ENCODE results near the gene CREM. TPM values are rescaled to one million over a fixed set of nuclear protein-coding genes. Genes with fewer than 3 reads are reported as not detected.
"Not testable (repeated sequence)": the region's sequence is repeated elsewhere in the genome, so short reads cannot be mapped to it uniquely, and the experiment has no call there.

CREM gene
- total RNA-seq, 1 donor from 2014 or later: 50.3 TPM

- ATAC-seq: no peak
These were observed 86.2 kb downstream of the CREM start for GRCh38 chr10:35212856-35213255.

GRCh38 chr10:35213699-35214098 lies 87.1 kb downstream of the CREM start:
- intact Hi-C loops (cut with micrococcal nuclease): no loop called here
- DNase-seq: no peak
- ATAC-seq: no peak

More at GRCh38 chr10:35212856-35213255, 86.2 kb downstream of the CREM start:
- no peak for DNase-seq
- intact Hi-C loops (cut with micrococcal nuclease): no loop called here

GRCh38 chr10:35214607-35215020 lies 88.0 kb downstream of the CREM start:
- intact Hi-C loops (cut with micrococcal nuclease): no loop called here
- ATAC-seq (peak; percentile 76), DNase-seq (peak; percentile 47)

GRCh38 chr10:35215107-35215506 lies 88.5 kb downstream of the CREM start:
- intact Hi-C loops (cut with micrococcal nuclease): no loop called here
- no peak for ATAC-seq
- DNase-seq: no peak

GRCh38 chr10:35216303-35216905 lies 89.8 kb downstream of the CREM start:
- ATAC-seq (peak; percentile 67), DNase-seq (peak; percentile 40)
- intact Hi-C loops (cut with micrococcal nuclease): no loop called here

GRCh38 chr10:35216956-35217355 lies 90.3 kb downstream of the CREM start:
- ATAC-seq; intact Hi-C loops (cut with micrococcal nuclease); DNase-seq: not testable (repeated sequence)

- intact Hi-C loops (cut with micrococcal nuclease): no loop called here
- no peak for DNase-seq
- peak; percentile 55 for ATAC-seq
These were observed 90.8 kb downstream of the CREM start for GRCh38 chr10:35217455-35217854.

GRCh38 chr10:35218339-35218955 lies 91.8 kb downstream of the CREM start:
- DNase-seq (peak; percentile 80), ATAC-seq (peak; percentile 63)
- intact Hi-C loops (cut with micrococcal nuclease): loop anchor here (2.0 kb wide), 1 partner anchor 98 kb away; no protein-coding TSS in a partner anchor

- DNase-seq (no peak), ATAC-seq (no peak)
- intact Hi-C loops (cut with micrococcal nuclease): loop anchor here (2.0 kb wide), 1 partner anchor 98 kb away; no protein-coding TSS in a partner anchor
These were observed 92.6 kb downstream of the CREM start for GRCh38 chr10:35219292-35219691.

- DNase-seq (no peak), ATAC-seq (no peak)
- intact Hi-C loops (cut with micrococcal nuclease): loop anchor here (2.0 kb wide), 1 partner anchor 99 kb away; no protein-coding TSS in a partner anchor
These were observed 93.5 kb downstream of the CREM start for GRCh38 chr10:35219891-35220890.

- no peak for ATAC-seq
- intact Hi-C loops (cut with micrococcal nuclease): no loop called here
- DNase-seq: no peak
These were observed 96.4 kb downstream of the CREM start for GRCh38 chr10:35223016-35223415.

- DNase-seq: no peak
- intact Hi-C loops (cut with micrococcal nuclease): no loop called here
- ATAC-seq: no peak
These were observed 97.5 kb downstream of the CREM start for GRCh38 chr10:35224045-35224740.

GRCh38 chr10:35225204-35225603 lies 98.6 kb downstream of the CREM start:
- intact Hi-C loops (cut with micrococcal nuclease): no loop called here
- ATAC-seq (peak; percentile 34), DNase-seq (no peak)

- ATAC-seq (no peak), DNase-seq (no peak)
- intact Hi-C loops (cut with micrococcal nuclease): no loop called here
These were observed 99.9 kb downstream of the CREM start for GRCh38 chr10:35226507-35226906.

- no peak for DNase-seq
- intact Hi-C loops (cut with micrococcal nuclease): no loop called here
- no peak for ATAC-seq
These were observed 101.4 kb downstream of the CREM start for GRCh38 chr10:35228058-35228457.

GRCh38 chr10:35231646-35232045 lies 105.0 kb downstream of the CREM start:
- ATAC-seq (no peak), DNase-seq (no peak)
- intact Hi-C loops (cut with micrococcal nuclease): no loop called here

GRCh38 chr10:35232527-35232926 lies 105.9 kb downstream of the CREM start:
- intact Hi-C loops (cut with micrococcal nuclease): no loop called here
- DNase-seq: no peak

GRCh38 chr10:35234073-35234472 lies 107.4 kb downstream of the CREM start:
- ATAC-seq: no peak
- DNase-seq: no peak
- intact Hi-C loops (cut with micrococcal nuclease): no loop called here

More at GRCh38 chr10:35232527-35232926, 105.9 kb downstream of the CREM start:
- no peak for ATAC-seq

- intact Hi-C loops (cut with micrococcal nuclease): no loop called here
- ATAC-seq: no peak
- DNase-seq: no peak
These were observed 110.1 kb downstream of the CREM start for GRCh38 chr10:35236739-35237138.

Measured in left ventricle myocardium superior (tissue), 1 donor.